NT2/D1 (cell line): Measurements from ENCODE around the gene PARN.

ENCODE experiments used
- SUZ12 ChIP-seq: IDR thresholded peaks from 2 replicates; pipeline ENCODE4 v1.6.1; 2011; ENCODE audit not compliant: insufficient read length, insufficient read depth; ENCODE audit errors: extremely low read depth
- YY1 ChIP-seq: IDR thresholded peaks from 2 replicates; pipeline ENCODE4 v1.6.1; 2011; ENCODE audit not compliant: insufficient read length, insufficient read depth
- ZNF274 ChIP-seq: IDR thresholded peaks from 2 replicates; pipeline ENCODE4 v1.6.1; 2011; ENCODE audit warnings: mild to moderate bottlenecking, low read depth, low read length

GRCh38 chr16:14447783-14448182 is 182.3 kb downstream of the PARN start:
- TF ChIP-seq YY1 (no peak), ZNF274 (no peak), SUZ12 (no peak)
